ENCODE data around the gene DUXB.
A peak's percentile ranks its signal among the peaks of the same experiment; 100 is the strongest.

The DUXB gene

GRCh38 chr16:75660321-75660720 is 40.9 kb downstream of the DUXB start:
- DNase-seq: no peak

GRCh38 chr16:75658175-75658574 is 43.1 kb downstream of the DUXB start:
- no peak for DNase-seq

- DNase-seq: no peak
These were observed 47.3 kb downstream of the DUXB start for GRCh38 chr16:75653922-75654321.

- DNase-seq: peak; percentile 48
These were observed 52.8 kb downstream of the DUXB start for GRCh38 chr16:75648265-75649076.

- DNase-seq: peak; percentile 91
These were observed 53.6 kb downstream of the DUXB start, which contains the start of the genes KARS1 and TERF2IP for GRCh38 chr16:75647492-75648264. KARS1 (minus strand) TSS chr16:75647665; CDS start chr16:75647639, 26 bp downstream. TERF2IP (plus strand) TSS chr16:75647773; CDS start chr16:75647883, 110 bp downstream.

GRCh38 chr16:75647112-75647491 is 54.2 kb downstream of the DUXB start:
- no peak for DNase-seq

GRCh38 chr16:75644240-75645012 is 56.8 kb downstream of the DUXB start:
- DNase-seq: no peak

All from kidney glomerular epithelial cell (primary cell).